HG03045 (cell line): ENCODE data around the gene RAPSN.

Experiments
- ATAC-seq: cut with Tn5 transposase; IDR thresholded peaks from one replicate; pipeline ENCODE4 v1.9.1; 2021; ENCODE audit warnings: mild to moderate bottlenecking, moderate library complexity; ENCODE audit not compliant: unreplicated experiment

Gene RAPSN

DNA sequence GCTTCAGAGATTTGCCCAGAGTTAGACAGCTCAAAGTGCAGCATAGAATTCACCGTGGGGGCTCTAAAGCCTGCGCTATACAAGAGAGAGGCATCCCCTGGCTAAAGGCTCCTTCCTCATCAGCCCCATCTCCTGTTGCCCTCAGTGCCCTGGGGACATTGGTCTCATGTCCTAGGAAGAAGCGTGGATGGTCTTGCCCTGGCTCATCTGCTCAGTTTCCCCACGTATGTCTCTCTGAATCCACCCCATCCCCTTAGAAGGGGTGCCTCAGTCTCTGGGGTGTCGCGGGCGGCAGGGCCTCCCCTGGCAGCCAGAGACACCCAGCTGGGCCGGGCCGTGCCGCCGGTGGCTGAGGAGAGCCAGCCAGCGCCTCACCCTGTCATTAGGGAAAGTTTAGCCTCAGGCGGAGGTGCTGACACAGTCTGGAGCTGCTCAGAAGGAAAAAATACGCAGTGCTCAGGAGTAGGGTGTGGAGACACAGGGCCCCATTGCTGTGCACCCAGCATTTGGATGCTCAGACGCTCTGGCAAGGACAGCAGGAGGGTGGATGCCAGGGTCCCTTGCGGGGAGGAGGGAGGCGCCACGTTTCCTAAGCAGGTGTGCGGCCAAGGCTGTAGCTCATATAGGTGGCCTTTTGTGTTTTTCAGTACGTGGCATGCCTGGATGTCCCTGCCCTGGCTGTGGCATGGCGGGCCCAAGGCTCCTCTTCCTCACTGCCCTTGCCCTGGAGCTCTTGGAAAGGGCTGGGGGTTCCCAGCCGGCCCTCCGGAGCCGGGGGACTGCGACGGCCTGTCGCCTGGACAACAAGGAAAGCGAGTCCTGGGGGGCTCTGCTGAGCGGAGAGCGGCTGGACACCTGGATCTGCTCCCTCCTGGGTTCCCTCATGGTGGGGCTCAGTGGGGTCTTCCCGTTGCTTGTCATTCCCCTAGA, 39.2 kb downstream of the RAPSN start:
- no peak for ATAC-seq

DNA sequence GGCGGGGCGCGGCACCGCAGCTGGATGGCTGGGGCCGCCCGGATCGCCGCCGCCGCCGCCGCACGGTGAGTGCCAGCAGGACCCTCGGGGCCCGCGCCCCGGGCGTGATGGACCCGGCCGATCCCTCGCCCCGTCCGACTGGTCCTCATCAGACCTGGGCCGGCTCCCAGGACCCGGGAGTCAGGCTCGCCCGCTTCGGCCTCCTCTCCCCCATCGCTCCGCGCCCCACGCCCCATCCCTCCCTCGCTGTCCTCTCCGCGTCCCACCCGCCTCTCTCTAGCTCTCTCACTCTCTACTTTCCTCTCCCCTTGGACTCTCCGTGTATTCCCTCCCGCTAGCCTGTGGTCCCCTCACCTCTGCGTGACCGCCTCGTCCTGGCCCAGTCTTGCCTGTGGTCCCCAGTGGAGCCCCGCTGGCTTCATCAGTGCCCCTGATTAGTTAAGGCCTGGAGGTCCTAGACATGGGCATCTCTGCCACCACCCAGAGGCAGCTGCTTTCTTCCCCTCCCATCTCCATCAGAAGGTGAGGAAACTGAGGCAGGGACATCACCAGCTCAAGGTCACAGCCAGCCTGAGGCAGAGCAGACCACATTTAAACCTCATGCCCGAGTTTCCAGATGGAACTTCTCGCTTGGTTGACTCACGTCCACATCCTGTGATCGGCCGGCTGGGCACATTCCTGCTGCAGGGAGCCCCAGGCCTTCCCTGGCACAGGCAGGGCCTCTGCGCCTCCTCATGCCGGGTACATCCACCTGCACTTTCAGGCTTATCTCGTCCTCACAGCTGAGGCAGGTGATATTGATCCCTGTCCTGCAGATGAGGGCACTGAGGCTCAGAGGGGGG, 40.1 kb downstream of the RAPSN start:
- ATAC-seq = no peak

DNA sequence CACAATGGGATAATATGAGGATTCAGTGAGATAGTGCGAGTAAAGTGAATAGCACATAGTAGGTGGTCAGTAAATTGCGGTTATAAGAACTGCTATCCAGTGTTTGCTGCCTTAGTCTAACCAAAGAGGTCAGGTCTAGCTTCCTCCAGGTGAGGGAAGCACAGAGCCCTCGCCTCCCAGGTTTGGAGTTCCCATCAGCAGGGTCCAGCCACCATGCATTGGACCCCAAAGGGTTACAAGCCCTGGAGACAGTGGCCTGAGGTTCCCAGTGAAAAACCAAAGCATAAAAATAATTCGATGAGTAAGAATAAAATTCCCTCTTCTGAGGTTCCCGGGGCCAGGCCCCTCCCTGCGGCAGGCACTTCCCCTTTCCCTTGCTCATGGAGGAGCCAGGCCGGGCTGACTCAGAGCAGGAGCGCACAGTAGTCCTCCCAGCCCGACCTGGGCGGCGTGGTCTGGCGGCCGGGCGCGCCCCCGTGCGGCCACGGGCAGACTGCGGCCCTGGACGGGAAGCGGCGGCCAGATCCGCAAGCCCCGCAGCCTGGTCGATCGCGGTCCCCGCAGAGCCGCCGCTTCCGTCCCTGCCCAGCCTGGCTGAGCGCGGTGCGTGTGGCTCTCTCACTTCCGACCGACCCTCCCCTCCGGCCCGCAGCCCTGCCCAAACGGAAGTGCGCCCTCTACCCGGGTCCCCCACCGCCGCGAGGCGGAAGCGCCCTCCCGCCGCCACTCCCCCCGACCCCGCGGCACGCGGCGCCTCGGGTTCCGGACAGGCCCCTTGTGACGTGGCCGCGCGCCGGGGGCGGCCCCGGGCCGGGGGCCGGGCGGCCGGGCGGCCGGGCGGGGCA, 41.0 kb downstream of the RAPSN start, which contains the start of gene SLC39A13:
Gene SLC39A13 (plus strand): TSS at position 845 of the 845 bp plus-strand sequence. CDS start 1,505 bp downstream, outside the sequence.
- ATAC-seq = peak; percentile 85

DNA sequence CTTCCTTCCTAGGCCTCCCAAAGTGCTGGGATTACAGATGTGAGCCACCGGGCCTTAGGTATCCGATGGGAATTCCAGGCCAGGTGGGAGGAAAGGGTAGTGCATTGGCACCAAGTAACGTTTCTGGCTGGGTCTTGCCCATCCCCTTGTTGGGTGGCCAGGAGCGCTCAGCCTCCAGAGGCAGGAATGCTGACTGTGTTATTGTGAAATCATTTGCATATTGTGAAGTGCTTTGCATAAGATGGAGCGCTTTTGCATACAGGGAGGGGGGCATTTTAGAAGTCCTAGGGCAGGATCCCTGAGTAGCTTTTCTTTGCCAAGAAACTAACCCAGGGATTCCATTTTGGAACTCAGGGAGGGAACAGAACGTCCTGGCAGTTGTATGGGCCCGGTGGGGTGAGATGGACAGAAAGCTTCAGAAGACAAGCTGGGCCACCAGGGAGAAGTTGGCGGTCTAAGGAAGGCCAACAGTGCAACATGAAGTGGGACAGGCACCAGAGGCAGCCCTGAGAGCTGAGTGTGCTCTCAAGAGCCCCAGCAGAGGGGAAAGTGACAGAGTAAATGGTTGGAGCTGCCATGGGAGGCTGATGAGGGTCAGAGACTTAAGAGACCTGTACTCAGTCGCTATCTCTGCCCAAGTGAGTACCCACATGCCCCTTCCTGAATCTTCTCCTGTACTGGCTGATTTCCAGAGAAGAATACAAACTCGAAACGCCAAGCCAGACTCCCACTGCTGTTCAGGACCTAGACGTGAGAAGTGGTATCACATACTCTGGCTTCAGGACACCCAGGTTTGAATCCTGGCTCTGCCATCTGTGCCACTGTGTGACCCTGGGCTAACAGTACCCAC, 41.8 kb downstream of the RAPSN start:
- no peak for ATAC-seq

DNA sequence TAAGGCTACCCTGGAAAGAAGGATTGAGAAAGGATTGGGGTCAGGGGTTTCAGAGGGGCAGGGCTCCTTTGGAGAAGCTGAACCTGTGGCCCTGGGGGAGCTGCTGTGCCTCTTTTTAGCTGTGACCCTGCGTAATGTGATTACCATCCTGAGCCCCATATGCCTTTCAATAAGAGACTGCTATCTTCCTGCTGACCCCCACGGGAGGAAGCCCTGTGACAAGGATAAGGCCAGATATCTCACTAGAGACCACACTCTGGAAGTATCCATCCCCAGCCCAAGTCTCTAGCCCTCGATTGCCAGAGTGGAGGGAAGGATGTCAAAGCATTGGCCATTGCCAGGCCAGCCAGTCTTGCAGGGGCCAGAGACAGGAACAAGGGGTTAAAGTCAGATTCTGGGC, 45.4 kb downstream of the RAPSN start:
- ATAC-seq = no peak

DNA sequence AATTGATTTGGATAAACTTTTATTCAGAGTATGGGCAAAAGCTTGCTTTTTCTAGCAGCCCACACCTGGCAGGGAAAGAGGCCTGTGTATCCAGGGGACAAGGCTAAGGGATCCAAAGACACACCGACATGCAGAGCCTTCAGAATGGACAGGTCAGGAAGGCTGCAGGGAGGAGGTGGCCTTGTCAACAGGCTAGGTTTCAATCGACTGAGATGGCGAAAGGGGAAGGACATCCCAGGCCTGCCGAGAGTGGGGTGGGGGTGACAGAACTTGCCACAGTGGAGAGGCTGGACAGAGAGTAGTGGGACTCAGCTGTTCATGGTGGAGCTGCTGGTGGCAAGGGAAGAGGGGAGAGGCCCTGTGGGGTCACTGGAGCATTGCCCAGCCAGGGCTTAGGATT, 45.8 kb downstream of the RAPSN start:
- ATAC-seq = no peak

DNA sequence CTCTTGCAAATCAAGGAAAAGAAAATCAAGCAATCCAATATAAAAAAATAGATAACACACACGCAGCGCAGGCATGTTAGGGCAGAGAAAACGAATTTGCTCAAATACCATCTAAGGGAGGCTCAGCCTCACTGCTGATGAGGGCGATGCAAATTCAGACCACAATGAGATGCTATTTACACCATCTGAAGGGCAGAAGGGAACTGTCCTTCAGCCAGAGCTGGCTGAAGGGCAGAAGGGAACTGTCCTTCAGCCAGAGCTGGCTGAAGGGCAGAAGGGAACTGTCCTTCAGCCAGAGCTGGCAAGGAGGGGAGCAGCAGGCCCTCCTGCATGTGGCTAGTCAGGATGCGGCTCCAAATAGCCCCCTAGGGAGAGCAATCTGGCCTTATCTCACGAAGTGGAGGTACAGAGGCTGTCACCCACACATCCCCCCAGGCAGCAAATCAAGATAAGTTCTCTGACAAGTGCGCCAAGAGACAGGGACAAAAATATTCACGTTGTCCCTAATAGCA, 48.1 kb downstream of the RAPSN start:
- peak; percentile 43 for ATAC-seq

DNA sequence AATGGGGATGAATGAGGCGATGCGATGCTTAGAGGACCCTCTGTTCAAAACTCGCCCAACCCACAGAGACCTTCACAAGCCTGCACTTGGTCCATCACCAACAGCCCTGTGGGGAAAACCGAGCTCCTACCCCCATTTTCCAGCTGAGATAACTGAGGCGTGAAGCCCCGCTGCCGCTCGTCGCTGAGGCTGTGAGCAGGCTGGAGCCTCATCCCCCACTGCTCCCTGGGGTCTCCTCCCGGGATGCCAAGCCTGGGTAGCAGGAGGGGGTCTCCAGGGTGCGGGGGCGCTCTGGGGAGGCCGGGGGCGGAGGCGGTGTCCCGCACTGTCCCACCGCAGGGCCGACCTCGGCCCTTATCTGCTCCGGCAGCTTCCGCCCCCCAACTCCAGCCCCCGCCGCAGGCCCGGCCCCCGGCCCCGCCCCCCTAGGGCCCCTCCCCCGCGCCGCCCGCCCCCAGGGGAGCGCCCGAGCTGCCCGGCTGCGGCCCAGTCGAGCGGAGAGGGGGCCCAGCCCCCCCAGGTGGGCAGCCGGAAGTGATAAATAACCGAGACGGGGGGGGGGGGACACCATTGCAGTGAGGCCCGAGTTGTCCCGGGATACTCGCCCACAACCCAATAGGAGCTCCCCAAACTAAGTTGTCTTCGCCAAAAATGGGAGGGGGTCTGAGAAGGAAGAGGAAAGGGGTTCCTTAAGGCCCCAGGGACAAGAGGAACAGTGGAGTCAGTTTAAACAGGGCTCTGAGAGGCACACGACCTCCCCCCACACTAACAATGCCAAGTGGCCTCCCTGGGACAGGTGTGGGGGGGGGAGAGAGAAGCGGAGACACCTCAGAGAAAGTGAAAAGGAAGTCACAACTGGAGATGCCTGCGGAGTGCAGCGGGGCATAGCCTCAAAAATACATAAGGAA, 48.8 kb downstream of the RAPSN start:
- ATAC-seq = peak; percentile 53

DNA sequence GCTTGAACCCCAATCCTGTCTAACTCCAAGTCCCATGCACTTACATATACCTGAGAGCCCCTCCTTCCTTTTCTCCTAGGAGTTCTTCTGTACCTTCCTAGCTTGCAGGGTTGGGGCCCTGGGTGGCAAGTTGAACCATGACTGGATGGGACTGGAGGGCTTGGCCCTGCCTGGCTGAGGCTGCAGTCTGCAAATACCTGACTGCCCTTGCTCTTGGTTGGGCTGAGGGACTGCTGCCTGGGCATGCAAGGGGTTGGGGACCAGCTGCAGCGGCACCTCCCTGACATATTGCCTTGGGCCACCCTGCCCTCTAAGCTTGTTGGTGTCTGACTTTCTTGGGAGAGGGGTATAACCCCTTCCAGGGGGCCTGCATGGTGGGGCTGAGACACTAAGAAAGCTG, 50.4 kb downstream of the RAPSN start:
- no peak for ATAC-seq

DNA sequence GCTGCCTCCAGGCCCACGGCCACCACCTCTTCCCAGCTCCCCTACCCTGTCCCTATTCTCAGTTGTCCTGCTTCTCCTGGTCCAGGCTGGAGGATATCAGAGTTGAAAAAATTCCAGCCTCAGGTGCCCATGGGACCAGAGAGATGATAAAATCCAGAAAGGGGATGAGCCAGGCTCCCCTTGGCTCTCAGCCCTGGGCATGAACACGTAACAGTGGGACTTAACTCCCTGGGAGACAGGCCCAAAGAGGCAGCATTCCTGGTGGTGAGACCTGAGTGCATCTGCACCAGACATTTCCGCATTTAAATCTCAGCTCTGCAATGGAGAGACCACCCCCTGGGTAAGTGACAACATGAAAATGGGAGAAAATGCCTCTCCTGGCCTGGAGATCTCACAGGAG, 50.9 kb downstream of the RAPSN start:
- ATAC-seq = no peak

DNA sequence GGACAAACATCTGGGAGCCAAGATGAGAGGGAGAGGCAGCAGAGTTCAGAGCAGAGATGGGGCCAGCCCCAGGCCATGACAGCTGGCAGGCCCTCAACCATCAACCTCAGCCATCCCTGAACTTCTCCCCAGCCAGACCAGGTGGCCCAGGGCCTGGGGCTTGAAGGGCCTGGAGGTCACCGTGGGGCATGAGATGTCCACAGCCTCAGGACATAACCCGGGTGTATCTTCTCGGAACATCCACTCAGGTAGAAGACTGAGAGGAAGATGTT, 53.0 kb downstream of the RAPSN start:
- no peak for ATAC-seq

DNA sequence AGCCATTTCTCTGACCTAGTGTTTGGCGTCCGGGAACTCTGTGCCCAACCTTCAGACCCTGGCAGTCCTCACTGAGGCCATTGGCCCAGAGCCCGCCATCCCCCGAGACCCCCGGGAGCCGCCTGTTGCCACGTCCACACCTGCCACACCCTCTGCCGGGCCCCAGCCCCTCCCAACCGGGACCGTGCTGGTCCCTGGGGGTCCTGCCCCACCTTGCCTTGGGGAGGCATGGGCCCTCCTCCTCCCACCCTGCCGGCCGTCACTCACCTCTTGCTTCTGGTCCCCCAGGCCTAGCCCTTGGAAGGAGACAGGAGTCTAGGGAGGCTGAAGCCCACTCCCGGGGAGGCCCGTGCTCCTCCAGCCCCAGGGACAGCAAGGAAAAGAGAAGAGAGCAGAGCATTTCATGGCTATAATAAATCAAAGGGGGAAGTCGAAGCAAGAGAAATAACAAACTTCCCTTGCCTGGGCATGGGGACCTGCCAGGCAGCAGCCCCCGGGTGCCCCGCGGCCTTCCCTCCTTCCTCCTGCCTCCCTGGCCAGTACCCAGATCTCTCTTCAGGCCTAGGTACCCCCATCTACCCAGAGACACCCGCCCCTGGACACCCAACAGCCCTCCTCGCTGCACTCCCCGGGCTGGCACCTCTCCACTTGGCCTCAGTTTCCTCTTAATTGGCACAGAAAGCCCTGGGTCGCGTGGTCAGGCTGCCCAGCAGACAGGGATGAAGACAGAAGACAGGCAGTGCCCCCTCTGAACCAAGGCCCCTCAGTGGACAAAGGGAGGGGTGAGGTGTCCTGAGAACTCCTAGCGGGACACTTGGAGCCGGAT, 53.5 kb downstream of the RAPSN start:
- no peak for ATAC-seq

DNA sequence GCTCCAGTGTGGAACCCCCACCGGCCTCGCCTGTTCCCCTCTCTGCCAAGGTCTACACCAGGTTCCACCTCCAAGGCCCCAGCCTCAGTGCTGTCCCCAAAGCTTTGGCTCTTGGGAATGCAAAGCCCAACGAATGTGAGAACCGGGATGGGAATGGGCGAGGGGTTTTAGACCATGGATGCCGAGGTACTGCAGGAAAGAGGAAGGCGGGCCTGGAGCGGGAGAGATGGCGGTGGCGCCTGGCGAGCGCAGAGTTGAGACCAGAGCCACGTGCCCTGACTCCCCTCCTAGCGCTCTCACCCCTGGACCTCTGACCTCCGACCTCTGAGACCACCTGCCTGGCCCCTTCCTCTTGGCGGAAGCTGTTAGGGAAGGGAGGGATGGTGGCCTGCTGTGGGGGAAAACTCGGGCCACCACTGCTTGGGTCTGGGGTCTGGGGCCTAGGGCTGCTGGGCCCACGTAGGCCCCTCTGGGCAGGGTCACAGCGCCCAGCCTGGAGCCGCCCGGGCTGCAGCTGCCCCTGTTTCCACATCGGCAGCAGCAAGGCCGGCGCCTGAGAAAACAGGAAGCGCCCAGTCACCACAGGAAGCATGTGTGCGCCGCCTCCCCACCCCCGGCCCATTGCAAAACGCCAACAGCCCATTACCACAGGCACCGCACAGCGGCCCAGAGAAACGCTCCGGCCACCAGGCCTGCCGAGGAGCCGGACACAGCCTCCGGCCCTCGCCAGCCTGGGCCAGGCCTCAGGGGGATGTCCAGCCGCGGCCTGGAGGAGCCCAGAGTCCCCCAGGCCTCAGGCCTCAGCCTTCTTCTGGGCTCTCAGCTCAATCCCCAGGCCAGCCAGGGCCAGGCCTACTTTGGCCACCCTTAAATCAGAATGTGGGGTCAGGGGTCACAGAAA, 54.4 kb downstream of the RAPSN start:
- peak; percentile 46 for ATAC-seq

DNA sequence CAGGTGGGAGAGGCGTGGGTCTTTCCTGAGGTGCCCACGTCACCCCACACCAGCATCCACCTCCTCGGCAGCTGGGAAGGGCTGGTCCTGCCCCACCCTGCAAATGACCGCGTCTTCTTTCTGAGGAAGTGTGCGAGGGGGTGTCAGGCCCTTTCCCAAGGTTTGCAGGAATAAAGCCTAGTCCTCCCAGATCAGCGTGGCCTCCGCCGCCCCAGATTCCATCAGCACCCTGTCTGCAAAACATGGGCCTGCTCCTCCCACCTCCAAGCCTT, 55.0 kb downstream of the RAPSN start:
- no peak for ATAC-seq

DNA sequence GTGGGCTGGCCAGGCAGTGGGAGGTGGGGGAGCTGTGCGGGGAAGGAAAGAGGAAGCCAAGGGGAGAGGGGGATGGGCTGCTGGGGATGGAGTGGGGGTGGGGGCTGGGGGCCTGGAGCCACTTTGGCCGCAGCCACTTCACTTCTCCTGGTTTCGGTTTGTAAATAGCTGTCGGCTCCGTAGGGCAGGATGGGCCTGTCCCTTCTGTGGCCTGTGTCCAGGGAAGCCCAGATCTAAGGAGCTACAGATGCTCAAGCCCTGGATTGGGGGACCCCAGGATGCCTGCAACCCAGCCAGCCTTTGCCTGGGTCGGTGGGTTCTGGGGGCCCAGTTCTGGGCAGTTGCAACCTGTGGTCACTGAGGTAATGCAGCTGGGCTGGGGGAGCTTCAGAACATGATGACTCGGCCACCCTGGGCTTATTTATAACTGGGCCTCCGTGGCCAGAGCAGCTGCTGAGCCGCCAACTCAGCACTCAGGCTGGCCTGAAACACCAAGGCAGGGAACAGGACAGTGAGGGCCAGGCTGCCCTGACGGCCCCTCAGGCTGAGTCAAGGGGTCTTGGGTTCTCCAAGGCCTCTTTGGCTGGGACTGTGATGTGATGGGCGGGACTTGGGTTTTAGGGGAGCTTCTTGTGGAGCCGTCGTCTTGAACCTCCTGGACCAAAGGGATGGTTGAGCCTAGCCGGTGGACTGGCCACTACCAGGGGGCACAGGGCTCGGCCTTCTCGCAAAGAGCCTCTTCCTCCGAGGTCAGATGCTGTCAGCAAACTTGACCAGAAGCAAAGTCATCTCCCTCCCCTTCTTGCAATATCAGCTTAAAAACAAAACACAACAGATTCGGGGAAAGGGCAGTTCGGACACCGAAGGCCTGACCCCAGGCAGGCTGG, 55.5 kb downstream of the RAPSN start:
- no peak for ATAC-seq

DNA sequence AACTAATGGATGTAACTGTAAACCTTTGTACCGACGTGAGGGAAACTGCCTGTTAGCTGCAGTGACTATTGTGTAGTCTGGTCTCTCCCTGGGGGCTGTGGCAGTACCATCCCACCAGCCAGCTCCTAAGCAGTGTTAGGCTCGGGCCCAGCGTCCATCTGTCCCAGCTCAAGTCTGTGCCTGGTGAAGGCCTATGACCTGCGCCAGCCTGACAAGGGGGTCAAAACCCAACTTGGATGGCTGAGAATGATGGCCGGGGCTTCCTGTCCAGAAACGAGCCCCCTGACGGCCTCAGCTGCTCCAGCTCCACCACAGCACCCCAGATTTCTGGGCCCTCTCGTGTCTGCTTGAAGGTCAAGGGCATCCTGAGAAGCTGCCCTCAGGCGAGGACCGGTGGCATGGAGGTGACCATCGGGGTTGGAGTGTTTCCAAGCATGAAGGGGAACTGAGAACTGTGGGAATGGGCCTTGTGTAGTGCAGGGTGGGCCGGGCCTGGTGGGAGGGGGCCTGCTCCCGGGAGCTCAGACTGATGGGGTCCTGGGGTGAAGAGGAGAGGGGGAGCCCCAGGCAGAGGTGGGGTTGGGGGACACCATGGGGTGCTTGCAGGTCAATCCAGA, 56.3 kb downstream of the RAPSN start:
- no peak for ATAC-seq
